Neural progenitor cell (in vitro differentiated cells): Measurements from ENCODE around the gene USP54. TPM values are rescaled to one million over a fixed set of nuclear protein-coding genes. Genes with fewer than 3 reads are reported as not detected.

ENCODE experiments used
- DNase-seq: peaks from one replicate; pipeline ENCODE4 v3.0.0-alpha.2; 2016; ENCODE audit warnings: low spot score
- H2AFZ ChIP-seq: fragments of 200-600 bp; sonication (generic); replicated peaks from 2 replicates; pipeline ENCODE4 v1.6.1; 2016; ENCODE audit warnings: antibody characterized with exemption
- H3F3A ChIP-seq: fragments of 200-600 bp; sonication (generic); 2 replicates; pipeline ENCODE4 v1.6.1; 2016; ENCODE audit warnings: antibody characterized with exemption, low read depth
- H3K27ac ChIP-seq: fragments of 200-600 bp; sonication (generic); 2 replicates; pipeline ENCODE4 v1.5.1; 2016; ENCODE audit warnings: mild to moderate bottlenecking
- H3K27me3 ChIP-seq: fragments of 200-600 bp; sonication (generic); 2 replicates; pipeline ENCODE4 v1.6.1; 2016; ENCODE audit warnings: mild to moderate bottlenecking, moderate library complexity
- H3K36me3 ChIP-seq: fragments of 200-600 bp; sonication (generic); 2 replicates; pipeline ENCODE4 v1.5.1; 2016
- H3K4me1 ChIP-seq: fragments of 200-600 bp; sonication (generic); 2 replicates; pipeline ENCODE4 v1.6.1; 2016; ENCODE audit warnings: mixed run types
- H3K4me2 ChIP-seq: fragments of 200-600 bp; sonication (generic); 2 replicates; pipeline ENCODE4 v1.6.1; 2016
- H3K4me3 ChIP-seq: fragments of 200-600 bp; sonication (generic); 2 replicates; pipeline ENCODE4 v1.5.1; 2016
- H3K79me2 ChIP-seq: fragments of 200-600 bp; sonication (generic); 2 replicates; pipeline ENCODE4 v1.6.1; 2016; ENCODE audit warnings: low read depth
- H3K9ac ChIP-seq: fragments of 200-600 bp; sonication (generic); 2 replicates; pipeline ENCODE4 v1.6.1; 2016
- H3K9me3 ChIP-seq: fragments of 200-600 bp; sonication (generic); 2 replicates; pipeline ENCODE4 v1.5.1; 2016; ENCODE audit warnings: low read depth
- H4K20me1 ChIP-seq: fragments of 200-600 bp; sonication (generic); 2 replicates; pipeline ENCODE4 v1.6.1; 2016; ENCODE audit warnings: low read depth
- H3K27ac Mint-ChIP-seq: 3 replicates; pipeline ENCODE4 v1.8.0; 2021; ENCODE audit warnings: mixed read lengths
- H3K27me3 Mint-ChIP-seq: 2 replicates; pipeline ENCODE4 v1.8.0; 2022; ENCODE audit warnings: low read depth, mild to moderate bottlenecking, inconsistent platforms, moderate library complexity, mixed read lengths; ENCODE audit not compliant: insufficient read depth
- H3K36me3 Mint-ChIP-seq: 3 replicates; pipeline ENCODE4 v1.8.0; 2021; ENCODE audit warnings: mixed read lengths
- H3K4me1 Mint-ChIP-seq: 3 replicates; pipeline ENCODE4 v1.8.0; 2021; ENCODE audit warnings: mixed read lengths
- H3K4me3 Mint-ChIP-seq: 3 replicates; pipeline ENCODE4 v1.8.0; 2021; ENCODE audit warnings: mild to moderate bottlenecking, moderate library complexity, mixed read lengths
- H3K9me3 Mint-ChIP-seq: 3 replicates; pipeline ENCODE4 v1.8.0; 2020; ENCODE audit warnings: mixed read lengths
- EZH2 ChIP-seq: fragments of 200-600 bp; sonication (generic); IDR thresholded peaks from 2 replicates; pipeline ENCODE4 v1.6.1; 2017; ENCODE audit warnings: antibody characterized with exemption, mild to moderate bottlenecking, moderate library complexity
- EZH2phosphoT487 ChIP-seq: fragments of 200-600 bp; sonication (generic); IDR thresholded peaks from 2 replicates; pipeline ENCODE4 v1.6.1; 2017; ENCODE audit warnings: antibody characterized with exemption
- total RNA-seq: library from RNA; depleted of rRNA; stranded (reverse); fragments of >200 nt; gene quantifications from 2 replicates; pipeline ENCODE4 v1.2.3, GENCODE V29; 2015; ENCODE audit warnings: low replicate concordance
- TF ChIP-seq, protein P1 (sequence below): fragments of 200-600 bp; sonication (generic); IDR thresholded peaks from 2 replicates; pipeline ENCODE4 v1.5.1; 2017; ENCODE audit warnings: antibody characterized with exemption, mild to moderate bottlenecking

USP54 gene
- total RNA-seq, 1 donor from 2014 or later = 97.2 TPM

DNA sequence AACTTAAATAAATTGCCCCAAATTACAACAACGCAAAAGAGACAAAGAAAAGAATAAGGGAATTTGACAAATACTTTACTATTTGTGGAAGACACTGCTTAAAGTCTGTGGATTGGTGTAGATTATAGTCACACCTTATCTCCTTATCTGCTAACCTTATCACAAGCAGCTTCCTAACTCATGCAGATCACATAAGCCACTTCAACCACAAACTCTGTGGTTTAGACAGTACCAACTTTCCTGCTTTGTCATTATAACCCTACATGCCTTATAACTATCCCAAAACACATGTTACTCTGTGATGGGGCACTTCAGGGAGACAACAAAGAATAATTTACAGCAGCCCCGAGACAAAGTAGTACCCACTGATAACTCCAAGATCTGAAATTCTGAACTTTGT lies 53.9 kb downstream of the USP54 start:
- no peaks in the 10 kb centered on the region for H3K9me3 Mint-ChIP-seq
- no peak overlapping the region for H3K27ac Mint-ChIP-seq
- no peaks in the 10 kb centered on the region for H3K9me3 ChIP-seq
- TF ChIP-seq EZH2phosphoT487 = no peak
- no peak for TF ChIP-seq EZH2
- TF ChIP-seq, protein P1, sequence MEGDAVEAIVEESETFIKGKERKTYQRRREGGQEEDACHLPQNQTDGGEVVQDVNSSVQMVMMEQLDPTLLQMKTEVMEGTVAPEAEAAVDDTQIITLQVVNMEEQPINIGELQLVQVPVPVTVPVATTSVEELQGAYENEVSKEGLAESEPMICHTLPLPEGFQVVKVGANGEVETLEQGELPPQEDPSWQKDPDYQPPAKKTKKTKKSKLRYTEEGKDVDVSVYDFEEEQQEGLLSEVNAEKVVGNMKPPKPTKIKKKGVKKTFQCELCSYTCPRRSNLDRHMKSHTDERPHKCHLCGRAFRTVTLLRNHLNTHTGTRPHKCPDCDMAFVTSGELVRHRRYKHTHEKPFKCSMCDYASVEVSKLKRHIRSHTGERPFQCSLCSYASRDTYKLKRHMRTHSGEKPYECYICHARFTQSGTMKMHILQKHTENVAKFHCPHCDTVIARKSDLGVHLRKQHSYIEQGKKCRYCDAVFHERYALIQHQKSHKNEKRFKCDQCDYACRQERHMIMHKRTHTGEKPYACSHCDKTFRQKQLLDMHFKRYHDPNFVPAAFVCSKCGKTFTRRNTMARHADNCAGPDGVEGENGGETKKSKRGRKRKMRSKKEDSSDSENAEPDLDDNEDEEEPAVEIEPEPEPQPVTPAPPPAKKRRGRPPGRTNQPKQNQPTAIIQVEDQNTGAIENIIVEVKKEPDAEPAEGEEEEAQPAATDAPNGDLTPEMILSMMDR = no peak
- H3K27me3 Mint-ChIP-seq = no peaks in the 10 kb centered on the region
- no peaks in the 10 kb centered on the region for H3K79me2 ChIP-seq
- H3K36me3 ChIP-seq = no peaks in the 10 kb centered on the region
- H3K27me3 ChIP-seq = no peaks in the 10 kb centered on the region
- DNase-seq = no peak
- no peaks in the 10 kb centered on the region for H3K4me1 ChIP-seq
- H3K4me1 Mint-ChIP-seq = no peaks in the 10 kb centered on the region
- H3K4me3 Mint-ChIP-seq = no peak overlapping the region
- H3K9ac ChIP-seq = no peak overlapping the region
- H3K4me2 ChIP-seq = no peak overlapping the region
- H2AFZ ChIP-seq = no peak overlapping the region
- H3K36me3 Mint-ChIP-seq = peaks cover 28% of the 10 kb centered on the region
- H3K27ac ChIP-seq = no peak overlapping the region
- H3K4me3 ChIP-seq = no peak overlapping the region
- H4K20me1 ChIP-seq = no peaks in the 10 kb centered on the region
- H3F3A ChIP-seq = no peaks in the 10 kb centered on the region

DNA sequence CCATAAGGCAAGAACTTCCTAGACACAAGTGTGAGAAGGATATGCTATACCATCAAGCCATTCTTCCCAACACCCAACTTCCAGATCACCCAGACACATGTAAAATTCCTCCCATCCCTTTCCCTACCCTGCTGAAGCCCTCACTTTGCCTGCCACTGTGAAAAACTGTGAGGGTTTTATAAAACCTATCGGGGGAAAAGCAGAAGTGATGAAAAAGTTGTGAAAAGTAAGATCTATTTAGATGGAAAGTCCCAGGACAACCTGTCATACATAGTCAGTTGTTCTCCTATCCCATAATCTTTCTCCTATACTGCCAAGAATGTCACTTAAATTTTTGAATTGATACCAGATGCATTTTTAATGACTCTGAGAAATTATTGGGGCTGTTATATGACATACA lies 56.3 kb downstream of the USP54 start:
- no peak for DNase-seq
- H3F3A ChIP-seq = peaks cover 12% of the 10 kb centered on the region
- no peaks in the 10 kb centered on the region for H3K79me2 ChIP-seq
- H3K4me3 ChIP-seq = no peak overlapping the region
- no peak overlapping the region for H2AFZ ChIP-seq
- no peaks in the 10 kb centered on the region for H3K9me3 ChIP-seq
- TF ChIP-seq, protein P1 = no peak
- TF ChIP-seq EZH2 (no peak), EZH2phosphoT487 (no peak)
- Mint-ChIP-seq H3K36me3 (peaks cover 17% of the 10 kb centered on the region), H3K4me1 (no peaks in the 10 kb centered on the region), H3K9me3 (no peaks in the 10 kb centered on the region), H3K27me3 (no peaks in the 10 kb centered on the region), H3K27ac (no peak overlapping the region), H3K4me3 (no peak overlapping the region)
- H3K9ac ChIP-seq = no peak overlapping the region
- H3K36me3 ChIP-seq = no peaks in the 10 kb centered on the region
- H4K20me1 ChIP-seq = no peaks in the 10 kb centered on the region
- no peak overlapping the region for H3K4me2 ChIP-seq
- H3K4me1 ChIP-seq = peaks cover 6% of the 10 kb centered on the region
- H3K27me3 ChIP-seq = no peaks in the 10 kb centered on the region
- no peak overlapping the region for H3K27ac ChIP-seq

DNA sequence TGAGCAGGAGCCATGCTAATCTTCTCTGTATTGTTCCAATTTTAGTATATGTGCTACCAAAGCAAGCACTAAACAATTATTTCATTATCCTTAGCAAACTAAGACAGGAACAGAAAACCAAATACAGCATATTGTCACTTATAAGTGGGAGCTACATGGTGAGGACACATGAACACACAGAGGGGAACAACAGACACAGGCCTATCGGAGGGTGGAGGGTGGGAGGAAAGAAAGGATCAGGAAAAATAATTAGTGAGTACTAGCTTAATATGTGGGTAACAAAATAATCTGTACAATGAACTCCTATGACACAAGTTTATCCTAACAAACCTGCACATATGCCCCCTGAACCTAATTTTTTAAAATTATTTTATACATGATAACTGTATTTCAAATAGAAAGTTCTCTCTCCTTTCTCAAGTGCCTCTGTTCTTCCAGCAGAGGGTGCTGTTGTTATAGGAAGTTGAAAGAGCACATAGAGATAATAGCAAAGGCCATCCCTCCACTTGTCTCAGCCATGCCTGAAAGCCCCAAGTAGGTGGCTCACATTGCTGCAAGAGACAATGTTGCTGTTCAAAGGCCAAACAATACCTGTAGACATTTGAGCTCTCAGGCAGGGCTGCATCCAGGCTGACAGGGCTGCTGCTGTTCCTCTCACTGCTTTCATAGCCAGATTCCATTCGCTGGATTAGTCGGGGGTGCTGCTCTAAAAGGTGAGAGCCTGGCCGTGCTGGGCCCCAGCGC lies 61.9 kb downstream of the USP54 start:
- no peak overlapping the region for H3K4me3 Mint-ChIP-seq
- Histone ChIP-seq H3K27ac (no peak overlapping the region), H3K36me3 (no peaks in the 10 kb centered on the region), H4K20me1 (no peaks in the 10 kb centered on the region), H3F3A (peaks cover 16% of the 10 kb centered on the region), H3K79me2 (no peaks in the 10 kb centered on the region), H3K27me3 (no peaks in the 10 kb centered on the region), H2AFZ (no peak overlapping the region), H3K4me2 (peak overlapping the region; percentile 3), H3K9ac (no peak overlapping the region), H3K4me1 (peaks cover 9% of the 10 kb centered on the region), H3K9me3 (no peaks in the 10 kb centered on the region), H3K4me3 (no peak overlapping the region)
- peak; percentile 93 for DNase-seq
- peaks cover 2% of the 10 kb centered on the region for H3K27me3 Mint-ChIP-seq
- peaks cover 7% of the 10 kb centered on the region for H3K36me3 Mint-ChIP-seq
- no peaks in the 10 kb centered on the region for H3K9me3 Mint-ChIP-seq
- H3K4me1 Mint-ChIP-seq = no peaks in the 10 kb centered on the region
- TF ChIP-seq, protein P1 = peak; percentile 94
- TF ChIP-seq EZH2 = no peak
- no peak overlapping the region for H3K27ac Mint-ChIP-seq
